HG03135 (cell line): ENCODE measurements around the gene CARNS1.
"Not testable (repeated sequence)": the region's sequence is repeated elsewhere in the genome, so short reads cannot be mapped to it uniquely, and the experiment has no call there.

Experiments used
- ATAC-seq: cut with Tn5 transposase; IDR thresholded peaks from one replicate; pipeline ENCODE4 v1.9.1; 2021; ENCODE audit warnings: mild to moderate bottlenecking, moderate library complexity; ENCODE audit not compliant: unreplicated experiment

The CARNS1 gene

DNA sequence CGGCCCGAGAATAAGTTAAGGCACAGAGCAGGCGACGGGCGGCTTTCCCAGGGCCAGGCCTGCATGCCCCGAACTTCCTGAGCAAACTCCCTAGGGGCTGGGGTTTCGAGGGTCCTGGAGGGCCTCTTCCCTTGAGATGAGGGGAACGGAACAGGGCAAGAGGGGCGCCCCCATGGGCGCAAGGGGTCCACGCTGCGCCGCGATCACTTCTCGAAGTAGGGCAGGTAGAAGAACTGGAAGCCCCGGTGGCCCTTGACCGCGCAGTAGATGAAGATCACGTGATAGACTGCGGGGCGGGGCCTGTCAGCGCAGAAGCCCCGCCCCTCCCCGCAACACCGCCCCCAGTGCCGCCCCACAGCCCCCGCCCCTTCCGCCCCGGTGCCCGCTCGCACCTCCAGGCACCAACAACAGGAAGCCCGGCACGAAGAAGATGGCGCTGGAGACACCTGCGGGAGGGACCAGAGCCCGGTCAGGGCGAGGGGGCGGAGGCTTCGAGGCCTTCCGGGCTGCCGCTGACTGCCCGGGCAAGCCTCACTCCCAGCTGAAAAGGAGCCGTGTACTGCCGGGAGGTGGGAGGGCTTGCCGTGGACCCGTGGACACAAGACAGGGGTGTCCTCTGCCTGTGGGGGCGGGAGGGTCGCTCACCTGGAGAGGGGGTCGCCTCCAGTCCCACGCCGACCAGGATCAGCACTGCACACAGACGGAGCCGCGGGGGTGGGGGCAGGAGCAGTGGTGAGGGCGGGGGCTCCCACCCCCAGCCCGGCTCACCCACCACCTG, 49.1 kb downstream of the CARNS1 start:
- peak; percentile 58 for ATAC-seq

DNA sequence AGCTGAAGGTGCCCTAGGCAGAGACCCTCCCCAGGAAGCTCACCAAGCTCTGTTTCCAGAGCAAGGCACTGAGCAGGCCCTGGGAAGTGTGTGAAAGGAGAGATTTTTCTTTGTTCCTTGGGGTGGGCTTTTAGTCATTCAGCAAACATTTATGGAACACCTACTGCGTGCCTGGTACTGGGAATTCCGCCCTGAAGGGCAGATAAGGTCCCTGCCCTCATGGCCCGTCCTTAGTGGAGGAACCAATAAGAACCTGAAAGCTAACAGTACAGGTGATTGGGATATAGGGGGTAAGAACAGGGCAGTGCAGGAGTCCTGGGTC, 49.7 kb downstream of the CARNS1 start:
- ATAC-seq = no peak

DNA sequence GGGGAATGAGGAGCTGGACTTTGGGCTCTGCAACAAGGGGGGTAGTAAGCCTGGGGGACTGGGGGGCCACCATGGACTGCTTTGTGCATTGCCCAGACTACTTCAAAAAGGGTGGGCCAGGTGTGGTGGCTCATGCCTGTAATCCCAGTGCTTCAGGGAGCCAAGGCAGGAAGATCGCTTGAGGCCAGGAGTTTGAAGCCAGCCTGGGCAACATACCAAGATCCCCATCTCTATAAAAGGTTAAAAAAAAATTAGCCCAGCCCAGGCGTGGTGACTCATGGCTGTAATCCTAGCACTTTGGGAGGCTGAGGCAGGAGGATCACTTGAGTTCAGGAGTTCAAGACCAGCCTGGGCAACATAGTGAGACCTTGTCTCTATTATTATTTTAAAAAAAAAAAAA, 50.1 kb downstream of the CARNS1 start:
- ATAC-seq = not testable (repeated sequence)

DNA sequence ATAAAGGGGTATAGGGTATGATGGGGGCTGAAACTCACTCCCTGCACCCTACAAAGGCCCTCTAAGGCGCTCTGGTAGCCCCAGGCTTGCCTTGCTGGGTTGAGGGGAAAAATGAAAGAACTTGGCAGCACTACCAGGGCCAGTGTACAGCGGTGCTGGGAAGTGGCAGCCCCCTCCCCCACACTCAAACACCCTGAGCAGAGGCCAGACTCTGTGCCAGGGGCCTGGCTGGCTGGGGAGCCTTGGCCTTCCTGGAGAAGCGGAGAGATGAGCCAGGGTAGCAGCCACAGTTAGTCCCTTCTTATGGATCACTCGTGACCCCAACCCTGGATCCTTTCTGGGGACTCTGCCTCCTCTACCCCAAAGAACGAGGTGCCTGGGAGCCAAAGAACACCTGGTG, 50.9 kb downstream of the CARNS1 start:
- no peak for ATAC-seq

DNA sequence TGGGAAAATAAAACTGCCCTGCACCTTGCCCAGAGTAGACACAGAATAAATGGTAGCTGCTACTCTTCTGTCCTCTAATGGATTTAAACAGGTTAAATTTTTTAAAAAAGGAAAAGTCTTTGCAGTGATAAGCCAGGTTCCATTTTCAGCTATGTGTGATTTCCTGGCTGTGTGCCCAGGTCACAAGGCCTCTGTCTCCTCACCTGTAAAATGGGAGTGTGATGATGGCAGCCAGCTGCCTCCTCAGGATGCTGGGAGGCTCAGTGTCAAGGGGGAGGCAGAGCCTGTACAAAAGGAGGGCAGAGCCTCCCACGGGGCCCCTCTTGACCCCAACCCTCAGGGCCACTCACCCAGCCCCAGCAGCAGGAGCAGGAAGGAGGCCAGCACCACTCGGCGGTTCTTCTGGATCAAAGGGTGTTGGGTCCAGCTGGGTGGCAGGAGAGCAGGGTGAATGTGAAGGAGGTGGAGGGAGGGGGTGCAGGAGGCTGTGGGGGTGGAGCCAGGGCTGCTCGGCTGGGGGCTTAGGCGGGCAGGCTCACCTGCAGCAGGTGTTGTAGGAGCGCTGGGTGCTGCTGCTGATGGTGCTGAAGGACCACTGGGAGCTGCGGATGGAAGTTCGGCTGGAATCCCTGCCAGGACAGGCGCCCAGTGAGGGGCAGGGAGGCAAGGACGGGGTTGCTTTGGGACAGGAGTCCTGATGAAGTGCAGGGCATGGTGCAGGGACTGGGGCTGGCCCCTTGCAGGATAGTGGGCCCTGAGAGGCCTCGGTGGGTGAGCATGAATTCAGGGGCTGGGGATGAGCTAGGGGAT, 51.7 kb downstream of the CARNS1 start:
- no peak for ATAC-seq

DNA sequence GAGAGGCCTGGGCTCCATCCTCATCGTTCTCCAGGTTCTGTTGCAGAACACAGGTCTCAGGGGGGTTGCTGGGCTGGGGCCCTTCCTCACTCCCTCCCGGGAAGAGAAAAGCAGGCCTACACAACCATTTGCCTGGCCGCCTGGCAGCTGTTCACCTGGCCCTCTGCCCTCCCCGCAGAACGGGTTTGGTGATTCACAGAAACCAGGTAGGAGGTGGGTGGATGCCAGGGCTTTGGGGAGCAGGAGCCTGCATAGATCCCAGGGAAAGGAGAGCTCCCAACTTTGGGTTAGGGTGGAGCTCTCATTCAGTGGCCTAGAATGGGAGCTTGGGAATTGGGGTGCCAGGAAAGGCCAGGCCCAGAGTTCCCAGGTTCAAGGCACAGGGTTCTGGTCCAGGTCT, 52.6 kb downstream of the CARNS1 start:
- ATAC-seq = no peak

DNA sequence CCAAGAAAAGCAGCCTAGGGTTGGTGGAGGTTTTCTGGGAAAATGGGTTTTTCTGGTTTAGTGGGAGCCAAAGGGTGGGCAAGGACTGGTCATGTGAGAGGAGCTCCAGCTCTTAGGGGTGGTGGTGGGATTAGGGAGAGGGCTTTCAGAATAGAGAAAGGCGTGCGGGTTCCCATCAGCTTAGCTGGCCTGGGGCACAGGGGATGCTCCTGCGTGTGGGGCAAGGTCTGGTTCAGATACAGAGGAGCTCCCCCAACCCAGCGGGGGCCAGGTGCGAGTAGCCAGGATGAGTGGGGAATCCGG, 52.9 kb downstream of the CARNS1 start:
- no peak for ATAC-seq

DNA sequence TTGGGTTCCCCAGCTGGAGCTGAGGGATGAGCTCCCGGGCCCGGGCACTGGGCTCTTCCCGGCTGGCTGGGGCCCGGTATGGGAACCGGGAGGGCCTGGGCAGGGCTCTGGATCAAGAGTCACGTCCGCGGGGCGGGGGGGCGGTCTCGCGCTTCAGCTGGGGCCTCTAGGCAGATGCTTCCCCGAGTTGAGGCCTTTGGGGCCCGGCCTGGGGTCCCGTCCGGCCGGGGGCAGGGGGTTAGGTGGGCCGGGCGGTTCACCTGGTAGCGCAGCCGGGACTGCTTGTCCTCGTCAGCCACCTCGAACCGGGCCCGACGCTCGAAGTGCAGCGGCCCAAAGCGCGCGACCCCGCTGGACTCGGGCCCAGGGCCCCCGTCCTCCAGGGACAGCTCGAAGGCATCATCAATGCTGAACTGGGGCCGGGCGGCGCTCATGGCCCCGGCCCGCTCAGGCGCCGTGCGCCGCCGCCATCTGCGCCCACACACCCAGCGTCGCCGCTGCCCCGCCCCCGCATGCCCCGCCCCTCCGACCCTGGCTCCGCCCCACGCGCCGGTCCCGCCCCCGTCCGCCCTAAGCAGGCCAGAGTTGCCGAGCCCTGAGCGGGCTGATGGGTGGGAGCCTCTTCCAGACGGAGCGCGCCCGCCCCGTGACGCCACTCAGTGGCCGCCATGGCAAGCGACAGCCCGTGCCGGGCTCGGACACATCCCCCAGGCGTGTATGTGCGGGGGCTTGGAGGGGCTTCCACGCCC, 53.5 kb downstream of the CARNS1 start, which contains the start of gene TMEM134:
Gene TMEM134 (minus strand): TSS at position 493 of the 749 bp plus-strand sequence. CDS start 59 bp downstream, at position 434.
- ATAC-seq = peak; percentile 65

DNA sequence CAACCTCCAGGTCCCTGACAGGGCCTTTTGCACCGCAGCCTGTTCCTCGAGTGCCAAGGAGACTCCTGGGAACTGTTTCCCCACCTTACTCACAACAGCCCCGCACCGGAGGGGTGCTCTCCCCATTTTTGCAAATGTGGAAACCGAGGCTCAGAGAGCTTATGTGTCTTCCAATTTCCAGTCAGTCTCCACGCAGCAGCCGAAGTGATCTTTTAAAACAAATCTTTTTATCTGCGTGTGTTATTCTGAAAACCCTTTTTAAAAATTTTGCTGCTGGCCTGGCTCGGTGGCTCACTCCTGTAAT, 54.0 kb downstream of the CARNS1 start:
- ATAC-seq = no peak

DNA sequence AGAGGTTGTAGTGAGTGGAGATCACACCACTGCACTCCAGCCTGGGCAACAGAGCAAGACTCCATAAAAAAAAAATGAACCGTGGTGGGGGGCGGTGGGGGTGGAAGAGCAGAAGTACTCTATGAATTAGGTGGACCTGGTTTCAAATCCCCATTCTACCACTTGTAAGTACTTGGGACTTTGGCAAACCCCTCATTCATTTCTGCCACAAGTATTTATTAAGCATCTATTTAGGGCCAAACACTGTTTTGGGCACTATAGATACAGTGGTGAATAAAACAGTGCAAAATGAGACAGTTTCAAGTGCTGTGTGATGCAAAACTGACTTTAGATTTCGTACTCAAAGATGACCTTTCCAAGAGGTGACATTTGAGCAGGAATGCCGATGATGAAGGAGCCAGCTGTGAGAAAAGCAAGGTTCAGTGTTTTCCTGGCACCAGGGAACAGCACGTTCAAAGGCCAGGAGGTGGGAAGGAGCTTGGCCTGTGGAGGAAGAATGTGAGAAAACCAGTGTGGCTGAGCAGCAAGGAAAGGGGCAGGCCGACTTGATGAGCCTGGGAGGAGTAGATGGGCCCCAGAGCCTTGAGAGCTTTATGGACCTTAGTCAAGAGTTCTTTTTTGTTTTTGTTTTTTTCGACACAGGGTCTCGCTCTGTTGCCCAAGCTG, 55.0 kb downstream of the CARNS1 start:
- ATAC-seq = no peak

DNA sequence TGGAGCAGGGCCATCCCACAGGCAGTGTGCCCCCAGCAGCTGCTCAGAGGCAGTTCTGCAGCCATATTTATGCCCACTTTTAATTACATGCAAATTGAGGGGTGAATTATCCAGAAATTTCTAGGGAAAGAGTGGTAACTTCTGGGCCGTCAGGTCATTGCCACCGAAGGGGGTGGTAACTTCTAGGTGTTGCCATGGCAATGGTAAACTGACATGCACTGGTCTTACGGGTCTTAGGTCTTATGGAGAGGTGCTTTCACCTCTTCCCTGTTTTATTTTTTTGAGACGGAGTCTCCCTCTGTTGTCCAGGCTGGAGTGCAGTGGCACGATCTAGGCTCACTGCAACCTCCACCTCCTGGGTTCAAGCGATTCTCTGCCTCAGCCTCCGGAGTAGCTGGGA, 57.4 kb downstream of the CARNS1 start:
- ATAC-seq = no peak
